Central memory CD4-positive, alpha-beta T cell (primary cell): ENCODE measurements around the gene GPC6.
"Not testable (repeated sequence)": the region's sequence is repeated elsewhere in the genome, so short reads cannot be mapped to it uniquely, and the experiment has no call there.

Experiments used
- DNase-seq: peaks from one replicate; pipeline ENCODE4 v3.0.0; 2022

The GPC6 gene

DNA sequence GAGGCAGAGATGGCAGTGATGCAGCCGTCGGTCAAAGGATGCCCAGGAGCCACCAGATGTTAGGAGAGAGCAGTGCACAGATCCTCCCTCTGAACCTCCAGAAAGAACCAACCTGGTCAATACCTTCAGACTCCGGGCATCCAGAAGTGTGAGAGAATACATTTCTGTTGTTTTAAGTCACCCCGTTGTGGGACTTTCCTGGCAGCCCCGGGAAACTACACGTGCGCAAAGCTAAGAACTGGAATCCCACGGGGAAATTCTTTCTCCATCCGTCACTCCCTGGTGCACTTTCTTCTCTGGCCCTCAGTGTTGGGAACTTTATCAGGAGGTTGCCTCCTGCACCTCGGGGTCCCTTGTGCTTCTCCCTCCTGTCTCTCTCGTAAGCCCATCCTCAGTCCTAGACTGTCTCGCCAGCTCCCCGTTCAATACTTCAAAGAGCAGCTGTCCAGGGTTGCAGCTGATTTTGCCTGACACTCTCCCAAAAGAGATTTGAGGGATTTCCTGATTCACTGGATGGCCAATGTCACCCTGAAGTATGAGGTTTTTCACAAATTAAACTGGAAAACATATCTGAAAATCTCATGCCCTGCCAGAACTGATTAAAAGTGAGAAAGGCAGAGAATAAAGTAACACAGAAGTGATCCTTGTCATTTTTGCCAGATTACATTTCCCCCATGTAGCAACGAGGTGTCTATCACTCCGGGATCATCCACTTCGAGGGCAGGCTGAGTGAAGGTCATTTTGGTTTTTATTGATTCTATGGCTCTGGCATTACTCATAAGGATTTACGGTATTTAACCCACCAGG, 1116.0 kb downstream of the GPC6 start:
- no peak for DNase-seq

DNA sequence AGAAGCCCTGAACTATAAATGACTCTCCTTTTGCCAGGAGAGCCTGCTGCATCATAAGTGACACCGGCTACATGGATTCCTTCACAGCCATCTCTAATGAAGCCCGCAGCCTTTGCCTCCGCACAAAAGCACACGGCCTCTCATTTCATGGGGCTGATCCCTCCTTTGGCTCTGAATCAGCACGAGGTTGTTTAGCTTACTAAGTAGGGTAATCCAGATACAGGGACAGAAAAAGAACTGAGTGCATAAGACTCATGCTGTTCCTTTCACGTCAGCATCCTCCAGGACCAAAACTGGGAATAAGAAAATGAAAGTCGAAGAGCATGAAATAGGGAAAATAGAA, 1116.6 kb downstream of the GPC6 start:
- DNase-seq: no peak

DNA sequence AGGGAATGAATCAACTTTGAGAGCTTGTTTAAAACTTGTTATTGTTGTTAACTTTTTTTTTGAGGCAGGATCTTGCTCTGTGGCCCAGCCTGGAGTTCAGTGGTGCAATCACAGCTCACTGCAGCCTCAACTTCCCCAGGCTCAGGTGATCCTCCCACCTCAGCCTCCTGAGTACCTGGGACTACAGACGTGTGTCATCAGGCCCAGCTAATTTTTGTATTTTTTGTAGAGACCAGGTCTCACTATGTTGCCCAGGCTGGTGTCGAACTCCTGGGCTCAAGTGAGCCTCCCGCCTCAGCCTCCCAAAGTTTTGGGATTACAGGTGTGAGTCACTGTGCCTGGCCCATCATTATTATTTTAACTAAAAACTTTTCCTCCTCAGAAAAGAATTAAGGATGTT, 1117.1 kb downstream of the GPC6 start:
- DNase-seq: not testable (repeated sequence)

DNA sequence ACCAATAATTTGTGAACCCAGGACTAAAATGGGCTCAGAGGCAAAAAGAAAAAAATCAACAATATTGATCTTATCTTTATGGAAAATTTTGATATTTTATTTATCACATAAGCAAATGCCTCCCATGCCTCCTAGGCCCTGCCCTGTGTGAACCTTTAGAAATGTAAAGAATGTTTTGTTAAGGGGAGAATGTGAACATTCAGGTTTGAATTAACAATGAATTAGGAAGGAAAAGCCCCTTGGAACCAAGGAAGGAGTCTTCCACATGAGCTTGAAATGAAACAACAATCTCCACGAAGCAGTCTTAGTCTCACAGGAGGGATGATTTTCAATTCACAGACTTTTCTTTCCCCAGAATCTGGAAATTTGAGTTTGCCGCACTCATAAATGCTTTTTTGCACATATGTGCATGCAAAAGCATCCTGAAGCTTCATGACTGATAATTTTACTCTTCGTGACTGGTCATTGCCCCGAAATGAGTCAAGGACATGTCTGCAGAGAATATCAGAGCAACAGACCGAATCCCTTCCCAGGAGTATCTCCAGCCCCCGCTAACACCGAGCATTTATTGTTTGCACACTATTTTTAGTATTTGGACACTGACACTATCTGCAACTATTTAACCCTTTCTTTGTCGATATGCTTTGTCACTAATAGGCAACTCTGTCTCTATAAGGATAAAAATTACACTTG, 1117.7 kb downstream of the GPC6 start:
- DNase-seq: no peak

DNA sequence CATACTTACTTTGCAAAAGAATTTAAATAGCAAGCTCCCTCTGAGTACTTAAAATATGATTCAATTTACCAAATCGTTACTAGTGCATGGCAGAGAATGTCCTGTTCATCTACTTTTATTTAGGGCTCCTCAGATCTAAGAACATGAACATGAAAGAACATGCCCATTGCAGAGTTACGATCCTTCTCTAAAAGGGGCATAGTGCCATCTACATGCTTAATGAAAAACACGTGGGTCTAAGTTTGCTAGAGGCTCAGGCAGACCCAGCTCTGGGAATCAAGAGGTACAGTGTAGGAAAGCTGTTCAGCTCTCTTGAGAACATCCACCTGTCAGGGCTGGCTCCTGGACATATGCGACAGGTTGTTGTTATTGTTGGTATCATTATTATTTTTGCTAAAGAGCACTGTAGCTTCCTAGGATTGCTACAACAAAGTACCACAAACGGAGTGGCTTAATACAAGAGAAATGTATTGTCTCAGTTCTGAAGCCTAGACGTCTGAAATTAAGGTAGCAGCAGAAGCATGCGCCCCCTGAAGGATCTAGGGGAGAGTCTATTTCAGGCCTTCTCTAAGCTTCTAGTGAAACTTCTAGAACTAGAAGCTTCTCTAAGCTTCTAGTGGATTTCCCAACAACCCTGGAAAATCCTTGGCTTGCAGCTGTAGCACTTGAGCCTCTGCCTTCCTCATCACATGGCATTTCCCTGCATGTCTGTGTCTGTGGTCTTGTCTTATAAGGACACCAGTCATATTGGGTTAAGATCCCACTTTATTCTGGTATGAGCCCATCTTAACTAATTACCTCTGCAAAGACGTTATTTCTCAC, 1119.0 kb downstream of the GPC6 start:
- DNase-seq: peak; percentile 33

DNA sequence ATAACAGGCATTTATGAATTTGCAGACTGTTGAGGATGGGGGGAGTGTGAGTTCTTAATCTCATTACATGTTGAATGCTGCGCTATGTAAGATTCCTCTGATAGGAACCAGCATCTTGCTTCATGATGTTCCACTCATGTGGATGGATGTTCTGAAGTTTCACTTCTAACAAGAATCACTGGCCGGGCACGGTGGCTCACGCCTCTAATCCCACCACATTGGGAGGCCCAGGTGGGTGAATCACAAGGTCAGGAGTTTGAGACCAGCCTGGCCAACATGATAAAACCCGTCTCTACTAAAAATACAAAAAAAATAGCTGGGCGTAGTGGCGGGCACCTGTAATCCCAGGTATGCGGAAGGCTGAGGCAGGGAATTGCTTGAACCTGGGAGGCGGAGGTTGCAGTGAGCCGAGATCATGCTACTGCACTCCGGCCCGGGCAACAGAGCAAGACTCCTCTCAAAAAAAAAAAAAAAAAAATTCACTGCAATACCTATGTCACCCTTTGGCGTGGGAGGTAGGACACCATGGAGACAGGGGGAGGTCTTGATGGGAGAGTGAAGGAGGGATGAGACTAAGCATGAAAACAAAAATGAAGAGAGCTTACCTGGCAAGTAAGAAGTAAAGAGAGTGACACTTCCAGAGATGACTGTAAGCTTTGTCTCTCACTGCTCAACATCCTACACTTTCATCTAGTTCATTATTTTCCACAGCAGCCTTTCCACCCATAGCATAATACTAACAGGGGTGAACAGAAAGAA, 1119.8 kb downstream of the GPC6 start:
- DNase-seq: no peak

DNA sequence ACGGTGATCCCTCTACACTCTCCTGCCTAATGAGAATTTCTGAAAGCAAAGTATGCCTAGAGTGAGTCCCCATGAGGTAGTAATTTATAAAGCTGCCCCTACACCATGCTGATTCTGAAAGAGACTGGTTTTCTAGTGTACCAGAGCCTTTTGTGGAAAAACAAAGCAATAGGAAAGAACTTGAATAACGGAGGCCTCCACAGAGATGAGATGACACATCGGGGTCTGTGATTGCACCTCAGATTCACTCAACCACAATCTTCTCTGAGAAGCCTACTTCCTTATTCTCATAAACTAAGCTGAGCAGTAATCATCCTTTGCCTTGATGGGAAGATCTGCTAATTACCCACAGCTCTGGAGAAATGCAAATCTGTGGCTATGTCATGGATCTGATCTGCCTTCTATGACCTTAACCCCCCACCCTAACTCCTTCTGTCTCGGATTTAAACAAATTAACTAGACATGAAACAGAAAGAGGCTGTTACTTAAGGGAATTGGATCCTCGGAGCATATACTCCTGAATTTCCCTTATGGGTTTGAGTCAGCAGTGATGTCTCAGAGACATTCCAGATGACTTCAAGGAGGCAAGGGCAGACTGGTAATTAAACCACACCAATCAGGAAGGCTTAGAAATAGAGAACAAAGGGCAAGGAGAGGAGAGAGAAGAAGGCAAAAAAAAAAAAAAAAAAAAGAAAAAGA, 1124.8 kb downstream of the GPC6 start:
- DNase-seq: no peak

DNA sequence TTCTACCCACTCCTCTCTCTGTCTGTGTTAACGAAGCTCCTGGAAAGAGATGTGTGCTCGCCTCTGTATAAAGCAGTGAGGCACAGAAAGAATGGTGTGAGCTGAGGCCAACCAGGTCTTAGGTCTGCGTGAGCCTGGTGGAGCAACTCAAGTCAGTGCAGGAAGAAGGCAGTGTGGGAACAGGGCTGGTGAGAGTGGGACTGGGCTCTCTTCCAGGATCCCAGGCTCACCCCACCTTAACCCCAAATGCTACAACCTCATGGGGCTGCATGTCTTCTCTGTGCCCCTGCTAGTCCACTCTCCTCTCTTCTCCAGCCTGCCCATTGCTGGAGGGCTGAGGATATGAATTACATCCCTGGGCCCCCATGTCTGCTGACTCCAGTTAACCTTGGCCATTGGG, 1125.5 kb downstream of the GPC6 start:
- DNase-seq: no peak

DNA sequence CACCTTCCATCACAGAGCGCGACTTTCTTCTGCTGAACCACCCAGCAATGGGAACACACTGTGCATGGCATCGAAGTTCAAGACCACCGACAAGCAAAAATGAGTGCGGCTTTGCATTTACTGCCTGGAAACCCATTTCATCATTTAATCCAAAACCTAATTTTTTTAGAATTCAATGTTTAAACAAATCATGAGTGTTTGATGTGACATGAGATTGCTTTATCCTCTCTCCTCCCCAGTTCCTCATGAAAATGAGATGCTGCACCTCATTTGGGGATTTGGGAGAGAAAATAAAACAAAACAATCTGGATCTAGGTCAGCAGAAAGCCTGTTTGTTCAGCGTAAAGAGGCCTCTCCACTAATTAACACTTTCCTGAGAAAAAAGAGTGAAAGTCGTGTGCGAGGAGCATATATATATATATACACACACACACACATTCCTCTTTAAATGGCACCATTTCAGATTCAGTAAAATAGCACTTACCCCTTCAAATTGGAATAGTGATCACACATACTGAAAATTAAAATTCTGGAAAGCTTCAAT, 1126.6 kb downstream of the GPC6 start:
- DNase-seq: no peak

DNA sequence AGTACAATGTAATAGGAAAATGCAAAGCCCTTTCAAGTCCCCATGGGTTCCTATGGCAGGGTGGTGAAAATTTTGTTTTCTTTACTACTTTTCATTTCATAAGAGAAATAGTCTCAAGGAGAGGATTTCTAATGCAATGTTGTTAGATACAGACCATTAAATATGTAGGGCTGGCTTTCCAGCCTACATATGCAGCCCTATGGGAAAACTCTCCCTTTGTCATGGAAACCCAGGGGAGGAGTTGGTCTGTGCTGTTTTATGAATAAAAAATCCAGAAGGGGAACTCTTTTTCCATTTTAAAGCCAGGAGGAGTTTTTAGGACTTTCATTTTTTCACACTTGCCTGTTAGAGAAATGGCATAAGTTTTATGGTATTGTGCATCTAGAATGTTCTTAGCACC, 1133.3 kb downstream of the GPC6 start:
- no peak for DNase-seq

DNA sequence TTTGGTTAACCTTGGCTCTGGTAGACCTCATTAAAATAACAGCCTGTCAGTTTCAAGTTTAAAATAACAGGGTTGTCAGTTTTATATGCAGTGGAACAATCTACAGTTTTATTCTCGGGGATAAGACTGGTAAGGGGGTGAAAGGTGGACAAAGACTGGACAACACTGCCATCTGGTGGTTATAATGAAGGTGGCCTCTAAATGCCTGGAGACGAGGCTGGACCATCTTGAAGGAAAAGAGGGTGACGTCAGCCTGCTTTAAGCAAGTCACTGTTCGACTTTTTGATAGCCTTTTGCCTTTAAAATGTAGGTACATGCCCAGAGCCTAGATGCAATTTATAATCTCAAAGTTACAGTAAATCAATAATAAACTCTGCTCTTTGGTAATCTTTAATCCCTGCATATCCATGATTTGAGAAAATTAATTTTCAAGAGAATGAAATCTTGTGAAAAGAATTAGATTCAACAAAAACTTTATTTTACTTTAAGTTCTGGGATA, 1135.9 kb downstream of the GPC6 start:
- DNase-seq: peak; percentile 63

DNA sequence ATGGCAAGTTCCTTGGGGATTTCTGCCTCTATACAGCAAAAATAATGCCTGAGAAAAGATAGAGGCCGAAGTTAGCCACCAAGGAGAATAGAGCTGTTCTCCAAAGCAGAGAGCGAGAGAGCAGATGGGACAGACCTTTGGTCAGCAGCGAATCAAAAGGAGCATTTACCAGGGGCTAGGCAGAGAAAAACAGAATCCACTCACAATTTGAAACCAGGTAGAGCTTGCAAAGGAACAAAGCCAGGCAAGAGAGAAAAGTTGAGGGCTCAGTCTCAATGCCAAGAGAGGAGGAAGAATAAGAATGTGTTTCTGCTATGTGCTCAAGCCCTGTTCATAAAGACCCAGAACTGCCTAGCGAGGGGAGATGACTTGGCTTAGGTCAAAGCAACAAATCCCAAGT, 1140.1 kb downstream of the GPC6 start:
- DNase-seq: no peak

DNA sequence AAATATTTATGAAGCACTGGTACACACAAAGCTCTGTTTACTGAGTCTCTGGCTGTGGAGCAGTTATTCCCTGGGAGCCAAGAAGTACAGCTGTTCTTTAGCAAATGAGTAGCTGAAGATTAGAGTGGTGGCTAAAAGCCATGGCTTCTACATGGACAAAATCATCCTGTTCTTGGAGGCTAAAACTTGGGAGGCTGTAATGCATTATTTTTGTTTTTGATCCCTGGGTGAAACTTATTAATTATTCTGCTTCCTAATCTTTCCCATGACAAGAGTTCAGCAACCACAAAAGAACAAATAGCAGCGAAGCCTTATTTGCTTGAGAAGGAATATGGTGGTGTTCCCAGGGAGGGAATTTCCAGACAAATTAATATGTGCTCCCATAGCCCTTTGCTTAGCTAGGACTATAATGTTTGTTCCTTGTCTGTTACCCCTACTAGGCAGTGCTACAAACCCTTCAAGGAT, 1143.4 kb downstream of the GPC6 start:
- no peak for DNase-seq

DNA sequence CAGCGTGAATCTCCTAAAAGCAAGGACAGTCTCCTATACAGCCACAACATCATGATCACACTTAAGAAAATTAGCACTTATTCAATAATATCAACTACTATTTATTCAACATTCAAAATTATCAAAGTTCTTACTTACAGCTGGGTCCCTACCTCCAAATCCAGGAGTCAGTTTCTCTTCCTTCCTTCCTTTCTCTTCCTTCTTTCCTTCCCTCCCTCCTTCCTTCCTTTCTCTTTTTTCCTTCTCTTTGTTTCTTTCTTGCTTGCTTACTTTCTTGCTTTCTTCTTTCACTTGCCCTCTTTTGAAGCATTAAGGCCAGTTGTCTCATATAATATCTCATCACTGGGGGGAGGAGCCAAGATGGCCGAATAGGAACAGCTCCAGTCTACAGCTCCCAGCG, 1145.2 kb downstream of the GPC6 start:
- no peak for DNase-seq

DNA sequence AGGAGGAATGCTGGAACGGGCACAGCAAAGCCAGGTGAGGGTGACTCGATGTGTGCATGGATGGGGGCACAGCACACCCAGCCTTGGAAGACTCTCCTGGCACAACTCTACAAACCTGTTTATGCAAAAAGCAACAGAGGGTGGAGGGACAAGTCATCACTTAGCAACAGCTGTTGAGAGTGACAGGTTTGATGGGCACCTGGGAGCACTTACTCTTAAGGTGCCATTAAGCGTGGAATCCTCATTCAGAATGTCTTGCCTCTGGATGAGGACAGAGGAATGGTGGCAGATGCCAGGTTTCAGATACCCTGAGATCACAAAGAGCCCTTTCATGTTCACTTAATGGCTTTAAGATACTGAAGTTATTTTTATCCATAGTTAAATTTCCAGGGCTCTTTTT, 1155.9 kb downstream of the GPC6 start:
- no peak for DNase-seq

DNA sequence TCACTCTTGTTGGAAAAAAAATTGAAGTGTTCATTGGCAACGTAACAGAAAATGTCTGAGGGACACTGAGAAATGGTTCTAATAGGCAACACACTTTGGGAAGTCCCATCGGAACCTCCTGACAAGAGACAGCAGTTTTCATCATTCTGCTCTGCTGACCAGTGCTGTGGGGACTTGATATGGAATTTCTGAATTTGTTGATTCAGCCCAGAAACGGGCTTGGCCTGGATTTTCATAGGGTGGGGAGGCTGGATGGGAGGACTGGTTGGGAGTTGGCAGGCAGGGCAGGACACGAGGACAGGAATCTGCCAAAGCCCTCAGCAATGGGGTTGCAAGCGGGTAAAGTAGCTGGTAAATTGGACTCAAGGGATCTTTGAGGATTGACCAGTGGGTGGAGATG, 1156.4 kb downstream of the GPC6 start:
- DNase-seq: no peak

DNA sequence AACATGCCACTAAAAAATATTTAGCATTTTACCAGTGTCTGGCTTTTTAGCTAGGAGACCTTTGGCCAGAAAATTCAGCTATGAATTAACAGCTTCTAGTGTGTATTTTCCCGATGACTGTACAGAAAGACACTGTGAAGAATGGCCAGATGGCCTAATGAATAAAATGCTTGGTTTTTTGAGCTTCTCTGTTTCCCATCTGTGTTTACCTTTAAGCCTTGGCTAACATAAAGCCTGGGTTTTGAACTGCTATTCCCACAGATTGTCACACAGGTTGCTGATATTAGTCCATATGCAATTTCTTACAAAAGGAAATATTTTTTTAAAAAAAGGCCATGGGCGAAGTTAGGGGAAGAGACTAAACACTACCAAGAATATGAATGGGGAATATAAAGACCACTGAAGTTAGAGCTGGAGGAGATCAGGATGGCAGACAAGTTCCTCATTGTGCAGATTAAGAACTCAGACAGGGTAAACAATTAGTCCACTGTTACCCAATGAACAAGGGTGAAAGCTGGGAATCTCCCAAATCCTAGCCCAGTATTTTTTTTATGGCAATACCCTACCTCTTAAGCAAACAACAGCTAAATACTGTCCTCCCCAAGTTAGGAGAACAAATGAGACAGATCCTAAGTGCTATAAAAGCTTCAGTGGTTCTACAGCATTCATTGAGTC, 1157.8 kb downstream of the GPC6 start:
- DNase-seq: no peak

DNA sequence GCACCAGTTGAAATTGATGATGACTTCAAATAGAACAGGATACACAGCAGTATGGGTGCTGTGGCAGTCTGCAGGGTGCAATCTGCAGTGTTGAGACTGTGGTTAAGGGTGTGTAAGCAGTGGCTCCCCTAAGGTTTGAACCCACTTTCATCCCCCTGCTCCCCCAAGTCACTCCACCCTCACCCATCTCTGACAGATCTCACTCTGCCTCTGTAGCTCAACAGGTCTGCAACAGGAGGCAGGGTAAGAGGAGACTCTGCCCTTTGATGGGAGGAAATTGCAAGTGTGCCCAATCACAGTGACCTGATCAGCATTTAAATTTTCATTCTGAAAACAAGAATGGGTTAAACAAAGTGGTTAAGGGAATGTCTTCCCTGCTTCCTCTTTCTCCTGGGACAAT, 1160.4 kb downstream of the GPC6 start:
- DNase-seq: no peak

DNA sequence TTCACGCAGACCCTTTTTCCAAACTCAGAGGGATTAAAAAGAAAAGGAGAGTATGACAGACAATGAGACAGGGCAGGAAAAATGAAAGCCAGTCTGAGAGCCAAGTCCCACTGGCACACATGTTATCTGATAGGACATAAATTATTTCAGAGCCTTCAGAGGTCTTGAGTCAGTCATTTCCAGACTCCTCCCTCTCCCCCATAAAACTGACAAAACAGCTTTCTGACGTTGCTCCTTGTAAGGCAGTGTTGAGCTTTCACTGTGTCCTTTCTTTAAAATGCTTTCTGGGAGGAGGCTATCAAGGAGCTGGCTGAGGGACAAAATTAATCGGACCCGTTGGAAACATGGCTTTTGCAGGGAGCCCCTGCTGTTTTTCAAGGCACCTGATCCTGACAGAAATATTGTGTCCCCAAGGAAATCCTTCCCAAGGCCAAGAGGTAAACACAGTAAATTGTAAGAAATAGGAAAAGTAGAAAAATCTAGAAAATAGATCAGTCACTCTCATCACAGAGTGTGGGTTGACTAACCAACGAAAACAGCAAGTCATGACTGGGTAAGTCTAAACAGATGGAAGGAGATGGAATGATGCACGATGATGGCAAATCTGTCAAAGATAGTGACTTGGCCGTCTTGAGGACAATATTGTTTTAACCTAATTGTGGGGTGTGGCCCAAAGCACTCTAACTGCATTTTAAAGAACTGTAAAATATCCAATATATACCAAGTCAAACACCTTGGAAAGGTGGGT, 1163.2 kb downstream of the GPC6 start:
- DNase-seq: no peak

DNA sequence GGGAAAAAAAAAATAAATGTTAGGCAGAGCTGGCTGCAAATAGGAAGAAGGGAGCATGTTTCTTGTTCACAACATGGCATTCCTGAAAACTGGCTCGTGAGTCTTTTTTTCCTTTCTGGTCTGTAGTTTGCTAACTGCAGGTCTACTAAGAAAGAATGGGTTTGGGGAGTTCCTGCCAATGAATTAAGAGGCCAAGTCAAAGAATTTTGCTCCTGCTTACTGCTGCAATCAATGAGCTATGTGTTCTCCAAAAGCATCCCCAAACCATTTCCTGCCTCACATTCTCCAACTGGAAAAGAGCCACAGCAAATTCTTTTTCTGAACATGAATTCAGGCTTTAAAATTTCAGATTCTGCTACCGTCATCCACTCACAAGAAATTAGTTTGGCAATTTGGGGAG, 1164.3 kb downstream of the GPC6 start:
- DNase-seq: no peak
